Stimulated activated CD4-positive, alpha-beta T cell treated with anti-CD3 and anti-CD28 coated beads, Interleukin-2, amount 100 ng/mL, for 24 hours (primary cell): ENCODE results near the gene ZNF445.

ENCODE experiments used
- DNase-seq, 2 donors: peaks; one replicate each; pipeline ENCODE4 v3.0.0-alpha.2; 2020

The ZNF445 gene

GRCh38 chr3:44396200-44397171 is 81.0 kb downstream of the ZNF445 start:
- DNase-seq, result no peak

GRCh38 chr3:44395714-44396113 is 81.8 kb downstream of the ZNF445 start:
- no peak for DNase-seq

GRCh38 chr3:44392489-44392888 is 85.0 kb downstream of the ZNF445 start:
- no peak for DNase-seq

GRCh38 chr3:44387404-44387803 is 90.1 kb downstream of the ZNF445 start:
- DNase-seq, result no peak
